Measurements from ENCODE around the gene GTPBP1.

GTPBP1 gene

GRCh38 chr22:38761202-38762162 is 55.7 kb downstream of the GTPBP1 start:
- DNase-seq: no peak

GRCh38 chr22:38762551-38762983 is 56.8 kb downstream of the GTPBP1 start:
- DNase-seq: no peak

- peak; percentile 17 to 24 for DNase-seq
Observed at GRCh38 chr22:38766076-38766777, 60.5 kb downstream of the GTPBP1 start.

- no peak for DNase-seq
Observed at GRCh38 chr22:38767313-38767712, 61.6 kb downstream of the GTPBP1 start.

DNA sequence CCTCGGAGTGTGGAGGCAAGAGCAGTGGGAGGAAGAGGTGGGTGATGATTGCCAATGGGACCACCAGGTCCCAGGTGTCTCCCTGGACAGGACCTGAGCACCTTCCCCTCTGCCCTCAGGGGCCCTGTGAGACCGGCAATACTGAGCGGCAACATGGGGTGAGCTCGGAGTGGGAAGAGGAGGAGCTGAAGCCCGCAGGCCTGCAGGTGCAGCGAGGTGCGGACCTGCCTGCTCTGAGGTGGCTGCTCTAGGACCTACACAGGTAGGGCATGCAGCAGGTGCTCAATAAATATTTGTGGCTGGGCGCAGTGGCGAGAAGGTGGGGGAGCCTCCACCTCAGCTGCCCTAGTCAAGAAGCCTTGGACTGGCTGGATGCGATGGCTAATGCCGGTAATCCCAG is 62.3 kb downstream of the GTPBP1 start:
- no peak for DNase-seq

- no peak for DNase-seq
Observed at GRCh38 chr22:38770257-38770949, 64.7 kb downstream of the GTPBP1 start.

GRCh38 chr22:38772623-38772873 is 66.8 kb downstream of the GTPBP1 start:
- DNase-seq: no peak

DNA sequence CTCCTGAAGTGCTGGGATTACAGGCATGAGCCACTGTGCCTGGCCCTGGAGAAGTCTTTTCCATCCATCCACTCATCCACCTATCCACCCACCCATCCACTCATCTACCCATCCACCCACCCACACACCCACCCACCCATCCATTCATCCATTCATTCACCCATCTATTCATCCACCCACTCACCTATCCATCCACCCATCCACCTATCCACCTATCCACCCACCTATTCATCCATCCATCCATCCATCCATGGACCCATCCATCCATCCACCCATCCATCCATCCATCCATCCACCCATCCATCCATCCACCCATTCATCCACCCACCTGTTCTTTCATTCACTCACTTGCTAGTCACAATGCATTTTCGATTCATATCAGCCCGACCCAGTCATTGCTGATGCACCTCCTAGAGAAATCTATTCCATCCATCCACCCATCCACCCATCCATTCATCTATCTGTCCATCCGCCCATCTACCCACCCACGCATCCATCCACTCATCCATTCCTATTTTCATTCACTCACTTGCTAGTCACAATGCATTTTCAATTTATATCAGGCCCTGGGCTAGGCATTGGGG is 67.7 kb downstream of the GTPBP1 start:
- DNase-seq: no peak

DNA sequence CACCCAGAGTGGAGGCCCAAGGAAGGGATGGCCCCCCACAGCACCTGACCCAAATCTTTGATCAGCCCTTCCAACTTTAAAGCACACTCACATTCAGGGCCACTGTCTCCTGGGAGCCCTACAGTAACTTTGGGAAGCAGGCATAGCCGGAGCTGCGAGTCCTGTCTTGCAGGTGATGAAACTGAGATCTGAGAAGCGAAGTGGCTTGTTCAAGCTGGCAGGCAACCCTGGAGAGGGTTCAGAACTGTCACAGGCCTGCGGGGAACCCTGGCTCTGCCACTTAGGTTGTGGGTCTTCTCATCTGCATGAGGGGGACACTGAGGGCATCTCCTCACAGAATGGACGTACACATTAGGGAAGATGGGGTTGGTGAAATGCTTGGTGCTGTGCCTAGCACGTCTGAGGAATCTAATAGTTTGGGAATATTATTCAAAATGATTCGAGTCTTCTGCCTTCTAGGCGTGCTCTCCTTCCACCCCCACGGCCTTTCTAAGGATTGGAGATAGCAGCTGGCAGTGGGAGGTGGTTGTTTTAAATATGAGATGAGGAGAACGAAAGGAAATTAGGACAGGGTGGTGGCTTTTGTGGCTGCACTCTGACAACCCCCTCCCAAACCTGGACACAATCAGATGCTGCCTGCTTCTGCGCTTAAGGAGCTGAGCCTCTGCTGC is 68.9 kb downstream of the GTPBP1 start:
- no peak for DNase-seq

DNA sequence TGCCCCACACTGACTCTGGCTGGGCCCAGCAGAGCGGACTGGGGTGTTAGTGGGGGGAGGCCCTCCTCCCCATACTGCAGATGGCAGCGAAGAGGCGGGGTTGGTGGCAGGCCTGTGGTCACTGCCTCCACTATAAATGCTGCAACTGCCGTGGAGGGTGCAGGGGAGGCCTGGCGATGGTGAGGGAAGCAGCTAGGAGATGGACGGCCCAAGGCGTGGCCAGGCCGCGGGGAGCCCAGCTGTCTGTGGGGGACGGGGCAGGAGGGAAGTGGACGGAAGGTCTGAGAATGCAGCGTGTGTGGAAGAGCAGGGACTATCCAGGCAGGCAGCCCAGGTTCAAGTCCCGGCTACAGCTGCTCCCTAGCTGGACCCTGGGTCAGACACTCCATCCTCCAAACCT is 69.9 kb downstream of the GTPBP1 start:
- no peak for DNase-seq

- no peak for DNase-seq
Observed at GRCh38 chr22:38776086-38776485, 70.3 kb downstream of the GTPBP1 start.

DNA sequence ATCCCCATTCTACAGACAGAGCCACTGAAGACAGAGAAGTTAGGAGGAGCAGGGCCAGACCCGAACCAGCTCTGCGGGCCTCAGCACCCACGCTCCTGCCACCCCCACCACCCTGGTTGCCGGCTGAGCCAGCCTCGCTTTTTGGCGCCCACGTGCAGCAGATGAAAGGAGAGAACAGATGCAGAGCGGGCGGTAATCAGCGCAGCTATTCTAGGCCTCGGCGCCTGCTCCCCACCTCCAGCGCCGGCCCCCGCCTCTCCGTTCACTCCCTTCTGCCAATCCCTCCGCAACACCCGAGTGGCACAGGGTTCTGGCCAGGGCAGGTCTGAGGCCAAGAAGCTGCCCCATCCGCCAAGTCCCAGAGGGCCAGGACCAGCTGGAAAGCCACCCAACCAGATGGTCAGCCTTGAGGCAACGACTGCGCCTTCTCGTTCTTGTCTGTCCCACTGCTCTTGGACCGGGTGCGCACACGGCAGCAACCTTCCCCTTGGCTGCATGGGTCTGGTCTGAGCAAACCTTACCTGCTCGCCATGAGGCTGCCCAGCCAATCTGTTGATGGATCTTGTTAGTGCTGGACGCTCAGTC is 71.4 kb downstream of the GTPBP1 start:
- no peak for DNase-seq

- no peak for DNase-seq
Observed at GRCh38 chr22:38781033-38781432, 75.3 kb downstream of the GTPBP1 start.

- DNase-seq: no peak
Observed at GRCh38 chr22:38782402-38783094, 76.8 kb downstream of the GTPBP1 start.

All from stimulated activated CD4-positive, alpha-beta T cell treated with anti-CD3 and anti-CD28 coated beads, Interleukin-4, amount 100 ng/mL, for 4 hours (primary cell).